Kidney (tissue), 14 donors: Measurements from ENCODE around the gene GNB1. TPM values are rescaled to one million over a fixed set of nuclear protein-coding genes. Genes with fewer than 3 reads are reported as not detected.

ENCODE experiments used
- DNase-seq, 5 donors: peaks; one replicate each; pipeline ENCODE4 v3.0.0-alpha.2; 2013 to 2020
- FAIRE-seq: peaks from 2 replicates; lab custom pipeline; 2012; peaks lifted over from hg19 to GRCh38; lab: Jason Lieb, UNC
- H3K27ac ChIP-seq, 2 donors: one replicate each; pipeline ENCODE4 v1.7.0; 2013; ENCODE audit warnings: low read depth in 2 of 2, low read length in 2 of 2, inconsistent platforms in 1 of 2
- H3K27me3 ChIP-seq: one replicate; pipeline ENCODE4 v1.7.1; 2013; ENCODE audit warnings: low read length, inconsistent platforms; ENCODE audit not compliant: control insufficient read depth, insufficient read depth
- H3K36me3 ChIP-seq, 3 donors: one replicate each; pipeline versions ENCODE4 v1.7.0 to v1.7.1; 2013; ENCODE audit warnings: low read length in 3 of 3, control low read depth in 1 of 3, inconsistent platforms in 1 of 3; ENCODE audit not compliant: insufficient read depth in 3 of 3, control insufficient read depth in 2 of 3
- H3K4me1 ChIP-seq, 3 donors: one replicate each; pipeline versions ENCODE4 v1.7.0 to v1.7.1; 2013; ENCODE audit warnings: low read length in 3 of 3, inconsistent platforms in 1 of 3, low read depth in 1 of 3; ENCODE audit not compliant: control insufficient read depth in 2 of 3, insufficient read depth in 2 of 3
- H3K4me3 ChIP-seq, 3 donors: one replicate each; pipeline versions ENCODE4 v1.7.0 to v1.8.1; 2013; ENCODE audit warnings: low read length in 3 of 3, control low read depth in 1 of 3, inconsistent platforms in 1 of 3
- H3K9ac ChIP-seq, 3 donors: one replicate each; pipeline versions ENCODE4 v1.7.0 to v1.7.1; 2013; ENCODE audit warnings: low read length in 3 of 3, control low read depth in 1 of 3, inconsistent platforms in 1 of 3
- H3K9me3 ChIP-seq, 3 donors: one replicate each; pipeline versions ENCODE4 v1.7.0 to v1.7.1; 2013; ENCODE audit warnings: low read length in 3 of 3, control low read depth in 1 of 3, inconsistent platforms in 1 of 3; ENCODE audit not compliant: control insufficient read depth in 2 of 3, insufficient read depth in 1 of 3
- intact Hi-C: fragments of 100-400 bp; cut with DNase I; formaldehyde crosslinking; loops from one replicate; pipeline ENCODE4 v1.11.1; 2022
- polyA plus RNA-seq: library from polyadenylated mRNA; stranded (reverse); fragments of 350-450 nt; fragmentation: Illumina TruSeq; extraction: RNeasy Lipid Tissue Mini Kit (QIAGEN cat#74804); gene quantifications from one replicate; pipeline ENCODE4 v1.2.3, GENCODE V29; 2014; ENCODE audit warnings: low read depth, low replicate concordance; ENCODE audit not compliant: insufficient read depth
- total RNA-seq: library from RNA; stranded (reverse); fragmentation: NEBNext Ultra II Directional; extraction: Animal tissue kit (Norgen Biotek cat#: 25700); gene quantifications from one replicate; pipeline ENCODE4 v1.2.1, GENCODE V29; 2021
- TF ChIP-seq, protein P1 (sequence below): IDR thresholded peaks from 3 replicates; pipeline ENCODE4 v1.5.1; 2012; ENCODE audit warnings: mild to moderate bottlenecking, moderate library complexity, borderline replicate concordance; ENCODE audit not compliant: insufficient read depth; ENCODE audit errors: extremely low read depth
- donor health status: control.
- donor health status: control.
- donor health status: control.
- donor health status: control.
- donor health status: control.
- donor health status: DM: yes; HTN: yes; CAD: no.
- donor health status: Normal renal cell carcinoma (clear cell type).

Gene GNB1
- total and polyA plus RNA-seq, 2 donors from 2014 or later, result 144 to 347 TPM

DNA sequence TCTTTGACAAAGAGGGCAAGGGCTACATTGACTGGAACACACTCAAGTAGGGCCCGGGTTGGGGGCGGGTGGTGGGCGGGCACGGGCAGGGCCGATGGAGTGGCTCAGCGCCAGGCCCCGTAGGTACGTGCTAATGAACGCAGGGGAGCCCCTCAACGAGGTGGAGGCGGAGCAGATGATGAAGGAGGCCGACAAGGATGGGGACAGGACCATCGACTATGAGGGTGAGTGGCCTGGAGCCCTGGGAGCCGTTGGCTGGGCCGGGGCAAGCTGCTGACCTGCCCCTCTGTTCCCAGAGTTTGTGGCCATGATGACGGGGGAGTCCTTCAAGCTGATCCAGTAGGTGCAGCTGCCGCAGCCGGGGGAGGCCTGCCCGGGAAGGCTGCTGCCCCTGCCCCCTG lies 26.0 kb upstream of the GNB1 start:
- intact Hi-C loops, result no loop called here
- Histone ChIP-seq H3K27me3 (no peaks in the 10 kb centered on the region), H3K36me3 (no peaks in the 10 kb centered on the region), H3K27ac (no peak overlapping the region), H3K9ac (no peak overlapping the region), H3K9me3 (no peaks in the 10 kb centered on the region), H3K4me3 (no peak overlapping the region), H3K4me1 (peaks cover 0 to 7% (median 7%) of the 10 kb centered on the region in 3 donors)
- DNase-seq, result peak in 2 of 5 donors; percentile 56 to 66
- FAIRE-seq, result no peak
- TF ChIP-seq, protein P1, sequence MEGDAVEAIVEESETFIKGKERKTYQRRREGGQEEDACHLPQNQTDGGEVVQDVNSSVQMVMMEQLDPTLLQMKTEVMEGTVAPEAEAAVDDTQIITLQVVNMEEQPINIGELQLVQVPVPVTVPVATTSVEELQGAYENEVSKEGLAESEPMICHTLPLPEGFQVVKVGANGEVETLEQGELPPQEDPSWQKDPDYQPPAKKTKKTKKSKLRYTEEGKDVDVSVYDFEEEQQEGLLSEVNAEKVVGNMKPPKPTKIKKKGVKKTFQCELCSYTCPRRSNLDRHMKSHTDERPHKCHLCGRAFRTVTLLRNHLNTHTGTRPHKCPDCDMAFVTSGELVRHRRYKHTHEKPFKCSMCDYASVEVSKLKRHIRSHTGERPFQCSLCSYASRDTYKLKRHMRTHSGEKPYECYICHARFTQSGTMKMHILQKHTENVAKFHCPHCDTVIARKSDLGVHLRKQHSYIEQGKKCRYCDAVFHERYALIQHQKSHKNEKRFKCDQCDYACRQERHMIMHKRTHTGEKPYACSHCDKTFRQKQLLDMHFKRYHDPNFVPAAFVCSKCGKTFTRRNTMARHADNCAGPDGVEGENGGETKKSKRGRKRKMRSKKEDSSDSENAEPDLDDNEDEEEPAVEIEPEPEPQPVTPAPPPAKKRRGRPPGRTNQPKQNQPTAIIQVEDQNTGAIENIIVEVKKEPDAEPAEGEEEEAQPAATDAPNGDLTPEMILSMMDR, result no peak

DNA sequence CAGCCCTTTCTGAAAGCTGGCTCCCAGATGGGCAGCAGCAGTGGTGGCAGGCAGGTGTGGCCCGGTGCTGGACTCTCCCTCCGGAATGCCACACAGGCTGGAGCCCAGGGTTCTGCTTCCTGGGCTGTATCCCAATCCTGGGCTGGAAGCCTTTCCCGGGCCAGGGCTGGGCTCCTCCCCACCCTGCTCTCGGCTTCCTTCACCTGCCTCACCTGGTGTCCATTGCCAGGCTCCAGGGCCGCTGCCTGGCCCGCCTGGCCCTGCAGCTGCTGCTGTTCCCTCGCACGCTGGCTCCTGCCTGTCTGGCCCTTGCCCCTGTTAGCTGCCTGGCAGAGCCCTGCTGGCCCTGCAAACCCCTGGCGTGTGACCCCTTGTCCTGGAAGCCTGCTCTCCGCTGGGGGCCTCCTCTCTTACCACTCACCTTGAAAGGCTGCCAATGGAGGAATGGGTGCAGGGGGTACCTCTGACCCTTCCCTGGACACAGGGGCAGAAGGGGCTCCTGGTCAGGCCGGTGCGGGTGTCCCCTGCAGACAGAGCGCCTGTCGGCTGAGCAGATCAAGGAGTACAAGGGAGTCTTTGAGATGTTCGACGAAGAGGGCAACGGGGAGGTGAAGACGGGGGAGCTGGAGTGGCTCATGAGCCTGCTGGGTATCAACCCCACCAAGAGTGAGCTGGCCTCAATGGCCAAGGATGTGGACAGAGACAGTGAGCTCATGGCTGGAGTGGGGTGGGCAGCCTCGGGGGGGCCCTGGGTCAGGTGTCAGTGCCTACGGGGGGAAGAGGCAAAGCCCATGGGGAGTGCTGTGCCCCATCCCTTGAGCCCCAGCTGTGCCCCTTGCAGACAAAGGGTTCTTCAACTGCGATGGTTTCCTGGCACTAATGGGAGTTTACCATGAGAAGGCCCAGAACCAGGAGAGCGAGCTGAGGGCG lies 25.3 kb upstream of the GNB1 start:
- H3K9ac ChIP-seq, result no peak overlapping the region
- no peaks in the 10 kb centered on the region for H3K36me3 ChIP-seq
- no peaks in the 10 kb centered on the region for H3K9me3 ChIP-seq
- peak in 2 of 5 donors; percentile 61 to 63 for DNase-seq
- H3K4me3 ChIP-seq, result no peak overlapping the region
- no peak overlapping the region for H3K27ac ChIP-seq
- H3K27me3 ChIP-seq, result no peaks in the 10 kb centered on the region
- peaks cover 0 to 7% (median 7%) of the 10 kb centered on the region in 3 donors for H3K4me1 ChIP-seq
- intact Hi-C loops, result no loop called here
- FAIRE-seq, result no peak
- TF ChIP-seq, protein P1, result no peak

DNA sequence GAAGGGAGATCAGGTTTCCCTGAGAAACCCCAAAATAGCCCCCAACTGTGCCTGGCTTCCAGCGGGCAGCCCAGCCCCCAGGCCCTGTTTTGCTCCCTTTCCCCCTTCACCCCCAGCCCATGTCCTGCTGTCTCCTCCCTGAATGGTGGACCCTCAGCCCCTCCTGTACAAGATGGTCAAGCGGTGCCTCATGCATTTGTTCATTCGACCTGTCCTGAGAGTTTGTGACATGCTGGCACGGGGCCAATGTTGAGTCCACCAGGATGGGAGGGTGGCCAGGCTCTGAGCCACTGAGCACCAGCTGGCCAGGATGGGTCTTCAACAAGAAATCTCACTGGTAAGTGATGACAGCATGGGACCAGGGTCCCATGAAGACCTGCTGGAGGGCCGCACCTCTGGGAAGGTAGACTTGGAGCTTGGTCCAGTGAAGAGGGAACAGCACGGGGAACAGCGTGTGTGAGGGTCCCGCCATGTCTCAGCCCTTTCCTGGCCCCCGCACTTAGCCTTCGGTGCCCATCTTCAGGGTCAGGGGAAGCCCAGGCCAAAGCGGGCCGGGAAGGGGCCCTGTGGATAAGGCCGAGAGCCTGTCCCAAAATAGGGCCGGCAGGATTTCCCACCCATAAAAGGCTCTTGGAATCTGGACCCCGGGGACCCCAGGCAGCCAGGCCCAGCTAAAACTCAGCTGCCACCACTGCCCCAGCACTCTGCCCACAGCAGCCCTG lies 24.2 kb upstream of the GNB1 start, which contains the start of gene CALML6:
TSS of gene CALML6 (plus strand) at position 290 of the 722 bp plus-strand sequence. CDS start at position 311, 21 bp downstream.
- Histone ChIP-seq H3K4me3 (no peak within 1 kb of the TSS), H3K9me3 (no peaks in the 10 kb centered on the region), H3K9ac (no peak within 1 kb of the TSS), H3K27me3 (no peaks in the 10 kb centered on the region), H3K36me3 (no peaks in the 10 kb centered on the region), H3K4me1 (peaks cover 0 to 7% (median 7%) of the 10 kb centered on the region in 3 donors), H3K27ac (no peak within 1 kb of the TSS)
- no peak for FAIRE-seq
- DNase-seq, result peak in 2 of 5 donors; percentile 51 to 70
- TF ChIP-seq, protein P1, result no peak
- intact Hi-C loops, result no loop called here
